SKM-1 (cell line): ENCODE measurements around the gene ZNF106.

Source experiments
- DNase-seq: peaks from one replicate; lab custom pipeline; 2025; ENCODE audit not compliant: unreplicated experiment; lab: John Stamatoyannopoulos, UW

Gene ZNF106

GRCh38 chr15:42482701-42483100, 8.2 kb downstream of the ZNF106 start:
- DNase-seq: no peak

- DNase-seq: no peak
These were observed 16.1 kb downstream of the ZNF106 start for GRCh38 chr15:42474827-42475226.

GRCh38 chr15:42471002-42471401, 19.9 kb downstream of the ZNF106 start:
- no peak for DNase-seq

GRCh38 chr15:42465520-42466259, 25.3 kb downstream of the ZNF106 start:
- DNase-seq: no peak

- DNase-seq: no peak
These were observed 29.7 kb downstream of the ZNF106 start for GRCh38 chr15:42461261-42461660.

GRCh38 chr15:42457445-42458442, 33.2 kb downstream of the ZNF106 start:
- no peak for DNase-seq

GRCh38 chr15:42456971-42457370, 34.0 kb downstream of the ZNF106 start:
- no peak for DNase-seq

GRCh38 chr15:42456531-42456930, 34.4 kb downstream of the ZNF106 start:
- no peak for DNase-seq

GRCh38 chr15:42453826-42454225, 37.1 kb downstream of the ZNF106 start:
- DNase-seq: no peak

- no peak for DNase-seq
These were observed 40.5 kb downstream of the ZNF106 start for GRCh38 chr15:42450425-42450790.

- DNase-seq: no peak
These were observed 41.0 kb downstream of the ZNF106 start for GRCh38 chr15:42449770-42450424.

- no peak for DNase-seq
These were observed 42.7 kb downstream of the ZNF106 start for GRCh38 chr15:42448281-42448680.

- DNase-seq: no peak
These were observed 43.3 kb downstream of the ZNF106 start for GRCh38 chr15:42447599-42447998.

- DNase-seq: no peak
These were observed 45.4 kb downstream of the ZNF106 start for GRCh38 chr15:42445551-42445950.

- no peak for DNase-seq
These were observed 46.4 kb downstream of the ZNF106 start for GRCh38 chr15:42444415-42445063.

- no peak for DNase-seq
These were observed 63.3 kb downstream of the ZNF106 start for GRCh38 chr15:42427429-42428223.

- DNase-seq: no peak
These were observed 69.6 kb downstream of the ZNF106 start for GRCh38 chr15:42421376-42421775.

- no peak for DNase-seq
These were observed 71.6 kb downstream of the ZNF106 start for GRCh38 chr15:42419369-42419768.

- no peak for DNase-seq
These were observed 77.0 kb downstream of the ZNF106 start for GRCh38 chr15:42413920-42414319.

- DNase-seq: no peak
These were observed 79.1 kb downstream of the ZNF106 start for GRCh38 chr15:42411884-42412283.
